Lower leg skin (tissue), 4 donors: ENCODE measurements around the gene STK24. TPM values are rescaled to one million over a fixed set of nuclear protein-coding genes. Genes with fewer than 3 reads are reported as not detected.

Experiments used
- DNase-seq, 2 donors: peaks; one replicate each; pipeline ENCODE4 v3.0.0-alpha.2; 2019; ENCODE audit warnings: low spot score in 2 of 2
- H3K4me3 ChIP-seq: fragments of 200-600 bp; sonication (generic); 2 replicates; pipeline ENCODE4 v1.5.1; 2017; ENCODE audit warnings: mild to moderate bottlenecking, low read depth; ENCODE audit not compliant: poor library complexity, severe bottlenecking
- CTCF ChIP-seq, 3 donors: fragments of 450-650 bp; IDR thresholded peaks; one replicate each; pipeline ENCODE4 v1.5.1; 2016; ENCODE audit warnings: antibody characterized with exemption in 3 of 3, mild to moderate bottlenecking in 3 of 3, moderate library complexity in 2 of 3
- POLR2A ChIP-seq, 2 donors: fragments of 450-650 bp; IDR thresholded peaks; one replicate each; pipeline ENCODE4 v1.6.1; 2016 to 2017; ENCODE audit warnings: antibody characterized with exemption in 2 of 2, mild to moderate bottlenecking in 1 of 2, moderate library complexity in 1 of 2
- WGBS, 2 donors: methylation state at CpG; one replicate each; pipeline ENCODE4 v1.1.5; 2018; 5-methylcytosine and 5-hydroxymethylcytosine counted together
- intact Hi-C: fragments of 100-400 bp; cut with DNase I; formaldehyde crosslinking; loops from one replicate; pipeline ENCODE4 v1.15.0; 2023; ENCODE audit warnings: low total_unique reads
- total RNA-seq, 4 donors: library from RNA; depleted of rRNA; stranded (reverse); fragments of >200 nt; gene quantifications; one replicate each; pipeline ENCODE4 v1.1.0, GENCODE V29; 2016

The STK24 gene
- total RNA-seq, 4 donors from 2014 or later = 212 to 281 (median 266) TPM

GRCh38 chr13:98533912-98534311 lies 43.0 kb downstream of the STK24 start:
- TF ChIP-seq CTCF (IDR thresholded peaks at IDR 0.05) = no peak
- TF ChIP-seq POLR2A (IDR thresholded peaks at IDR 0.05) = no peak
- no peak for DNase-seq
- WGBS, 2 donors = 92 to 94% methylated on average over 9 of the region's 9 CpGs
- no peak overlapping the region for H3K4me3 ChIP-seq
- intact Hi-C loops = no loop called here

GRCh38 chr13:98532254-98532653 lies 44.7 kb downstream of the STK24 start:
- DNase-seq = no peak
- TF ChIP-seq CTCF (IDR thresholded peaks at IDR 0.05) = no peak
- TF ChIP-seq POLR2A (IDR thresholded peaks at IDR 0.05) = no peak
- 93 to 98% methylated on average over 3 of the region's 3 CpGs for WGBS, 2 donors
- intact Hi-C loops = no loop called here
- H3K4me3 ChIP-seq = no peak overlapping the region

- no peak for DNase-seq
- WGBS, 2 donors = 91 to 92% methylated on average over 7 of the region's 7 CpGs
- H3K4me3 ChIP-seq = no peak overlapping the region
- TF ChIP-seq POLR2A (IDR thresholded peaks at IDR 0.05) (no peak), CTCF (IDR thresholded peaks at IDR 0.05) (no peak)
- intact Hi-C loops = no loop called here
Observed at GRCh38 chr13:98530217-98530616, 46.7 kb downstream of the STK24 start.

GRCh38 chr13:98529171-98529570 lies 47.7 kb downstream of the STK24 start:
- no peak for DNase-seq
- intact Hi-C loops = no loop called here
- no peak for TF ChIP-seq CTCF (IDR thresholded peaks at IDR 0.05)
- TF ChIP-seq POLR2A (IDR thresholded peaks at IDR 0.05) = no peak
- WGBS, 2 donors = 94 to 95% methylated on average over 8 of the region's 8 CpGs
- no peak overlapping the region for H3K4me3 ChIP-seq

GRCh38 chr13:98528663-98529064 lies 48.2 kb downstream of the STK24 start:
- no peak for DNase-seq
- no peak overlapping the region for H3K4me3 ChIP-seq
- 50 to 54% methylated on average over 8 of the region's 8 CpGs for WGBS, 2 donors
- TF ChIP-seq POLR2A (IDR thresholded peaks at IDR 0.05) (no peak), CTCF (IDR thresholded peaks at IDR 0.05) (no peak)
- intact Hi-C loops = no loop called here

- H3K4me3 ChIP-seq = no peak overlapping the region
- TF ChIP-seq POLR2A (IDR thresholded peaks at IDR 0.05) = no peak
- TF ChIP-seq CTCF (IDR thresholded peaks at IDR 0.05) = no peak
- intact Hi-C loops = no loop called here
- WGBS, 2 donors = 94 to 100% methylated on average over 6 to 13 of the region's 13 CpGs
- no peak for DNase-seq
Observed at GRCh38 chr13:98527526-98527925, 49.4 kb downstream of the STK24 start.
